ENCODE data around the gene CGB5. TPM values are rescaled to one million over a fixed set of nuclear protein-coding genes. Genes with fewer than 3 reads are reported as not detected.

The CGB5 gene
- total and polyA plus RNA-seq, 9 of the 15 experiments (the other 6 are each of a cell fraction or from before 2014, with no cell fraction given) = not detected

- TF ChIP-seq CXXC5 (CRISPR knock-in tag; IDR thresholded peaks at IDR 0.05) (peak; percentile 90), MBD2 (IDR thresholded peaks at IDR 0.05; ENCODE audit: borderline replicate concordance, low read depth) (peak; percentile 53; the same call in 1 of the 2 replicates), GTF3C2 (IDR thresholded peaks at IDR 0.05; ENCODE audit: borderline replicate concordance, extremely low read depth, insufficient read length) (peak; percentile 17), XRCC5 (IDR thresholded peaks at IDR 0.05; ENCODE audit: low read depth, low read length) (peak; percentile 78; the same call in 1 of the 2 replicates), HDAC2 (IDR thresholded peaks at IDR 0.05) (peak; percentile 89), LEF1 (IDR thresholded peaks at IDR 0.05) (peak; percentile 99), ATF7 (IDR thresholded peaks at IDR 0.05) (peak; percentile 94), HINFP (tag; conservative IDR thresholded peaks at IDR 0.05; ENCODE audit: low read depth) (0 out of 2 replicates have a peak, but pooled peaks have one; percentile 46), CREM (IDR thresholded peaks at IDR 0.05; ENCODE audit: low read depth) (peak; percentile 93), RREB1 (CRISPR knock-in tag; IDR thresholded peaks at IDR 0.05) (peak; percentile 99), POLR3A (IDR thresholded peaks at IDR 0.05; ENCODE audit: borderline replicate concordance, extremely low read depth, insufficient read depth, insufficient read length) (peak; percentile 76), CTBP1 (IDR thresholded peaks at IDR 0.05; ENCODE audit: borderline replicate concordance) (peak; percentile 96), KLF16 (IDR thresholded peaks at IDR 0.05) (0 out of 2 replicates have a peak, but pooled peaks have one; percentile 36), BHLHE40 (IDR thresholded peaks at IDR 0.05; ENCODE audit: low read length) (0 out of 2 replicates have a peak, but pooled peaks have one; percentile 4), L3MBTL2 (IDR thresholded peaks at IDR 0.05) (peak; percentile 29; the same call in 1 of the 2 replicates), PKNOX1 (IDR thresholded peaks at IDR 0.05) (0 out of 2 replicates have a peak, but pooled peaks have one; percentile 10), CSDE1 (IDR thresholded peaks at IDR 0.05) (peak in 1 of 2 experiments; percentile 53; a peak in 1 of 4 replicates)
These were observed 6.8 kb upstream of the CGB5 start, which contains the start of gene CGB1 (continued) for GRCh38 chr19:49036815-49037214.

Measured in K562 (cell line).